GM11168 (cell line): ENCODE data around the gene RBM47.
"Not testable (repeated sequence)": the region's sequence is repeated elsewhere in the genome, so short reads cannot be mapped to it uniquely, and the experiment has no call there.

Source experiments
- in situ Hi-C: fragments of 300-500 bp; cut with MboI; formaldehyde crosslinking; loops from one replicate; pipeline ENCODE4 v1.12.0; 2022; ENCODE audit warnings: low sequenced_read_pairs; ENCODE audit not compliant: unreplicated experiment

The RBM47 gene

DNA sequence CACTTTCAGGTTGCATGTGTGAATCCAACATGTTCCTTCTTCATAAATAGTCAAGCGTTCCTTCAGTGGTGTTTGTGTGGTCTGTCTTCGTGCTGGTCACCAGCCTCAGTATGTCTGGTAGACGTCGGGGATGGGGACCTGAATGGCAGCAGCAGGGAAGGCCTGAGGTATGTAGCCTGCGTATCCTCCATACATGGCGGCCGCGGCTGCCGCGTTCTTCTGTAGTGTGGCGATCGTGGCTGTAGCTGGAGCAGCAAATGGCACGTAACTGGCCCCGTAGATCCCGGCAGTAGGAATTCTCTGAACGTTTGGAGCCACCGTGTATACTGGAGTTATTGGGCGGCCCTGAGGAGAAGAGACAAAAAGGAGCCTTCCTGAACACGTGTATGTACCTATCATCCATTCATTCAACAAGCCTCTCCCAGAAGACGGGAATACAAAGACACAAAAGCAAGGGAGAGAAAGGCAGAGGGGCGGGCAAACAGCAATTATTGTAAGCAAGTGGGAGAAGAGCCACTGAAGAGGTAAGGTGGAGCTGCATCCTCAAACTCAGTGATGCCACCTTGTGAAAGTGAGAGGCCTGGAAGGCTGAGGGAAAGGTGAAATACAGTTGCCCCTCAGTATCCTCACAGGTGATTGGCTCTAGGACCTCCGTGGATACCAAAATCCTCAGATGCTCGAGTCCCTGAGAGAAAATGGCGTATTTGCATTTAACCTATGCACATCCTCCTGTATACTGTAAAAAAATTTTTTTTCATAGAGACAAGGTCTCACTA, 203.7 kb downstream of the RBM47 start:
- in situ Hi-C loops = no loop called here

DNA sequence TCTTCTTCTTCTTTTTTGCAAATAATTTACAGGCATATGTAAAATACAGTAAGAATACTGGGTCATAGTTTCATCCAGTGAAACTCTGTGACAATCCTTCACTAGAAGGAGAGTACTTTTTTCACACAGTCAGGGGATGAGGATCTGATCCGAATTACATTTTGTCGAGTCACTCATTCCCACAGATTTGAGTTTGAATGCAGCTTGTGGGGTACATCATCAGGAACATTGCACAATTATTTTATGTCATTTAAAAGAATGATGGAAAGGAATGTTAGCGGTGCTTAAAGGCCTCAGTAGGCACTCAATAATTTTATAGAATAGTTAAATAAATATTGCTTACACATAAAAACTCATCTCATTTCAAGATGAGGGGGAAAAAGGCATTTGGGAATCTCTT, 205.9 kb downstream of the RBM47 start:
- in situ Hi-C loops = no loop called here

DNA sequence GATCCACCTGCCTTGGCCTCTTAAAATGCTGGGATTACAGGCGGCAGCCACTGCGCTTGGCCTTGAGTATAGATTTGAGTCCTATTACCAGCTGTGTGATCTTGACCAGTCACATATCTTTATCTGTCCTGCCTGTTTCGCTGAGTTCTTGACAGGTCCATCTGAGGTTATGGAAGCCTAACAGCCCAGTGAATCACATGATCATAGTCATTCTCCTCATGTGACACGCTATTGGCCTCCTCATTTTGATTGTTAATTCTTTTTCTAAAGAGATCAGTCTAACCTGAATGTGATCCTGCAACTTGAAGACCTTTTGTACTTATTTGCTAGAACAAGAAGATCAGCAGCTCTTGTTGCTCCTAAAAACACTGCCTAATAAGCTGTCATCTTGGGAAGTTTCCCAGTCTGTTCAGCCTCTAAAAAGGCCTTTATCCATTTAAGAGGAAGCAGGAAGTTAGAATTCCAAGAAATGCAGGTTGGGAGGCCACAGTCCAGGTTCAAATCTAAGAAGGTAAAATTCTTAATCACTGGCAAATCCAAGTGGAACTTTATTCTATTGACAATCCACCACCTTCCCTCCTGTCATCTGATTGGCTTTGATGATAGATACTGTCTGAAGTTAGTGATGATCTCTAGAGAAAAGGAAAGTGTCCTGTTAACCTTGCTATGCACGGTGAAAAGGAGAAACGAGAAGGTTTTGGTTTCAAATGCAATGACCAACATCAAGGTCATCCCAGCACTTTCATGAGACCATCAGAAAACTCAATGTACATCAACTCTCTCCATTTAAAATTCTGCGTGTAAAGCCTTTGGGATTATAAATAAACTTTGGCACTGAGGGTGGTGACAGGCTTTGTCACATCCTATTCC, 207.6 kb downstream of the RBM47 start:
- in situ Hi-C loops = no loop called here

DNA sequence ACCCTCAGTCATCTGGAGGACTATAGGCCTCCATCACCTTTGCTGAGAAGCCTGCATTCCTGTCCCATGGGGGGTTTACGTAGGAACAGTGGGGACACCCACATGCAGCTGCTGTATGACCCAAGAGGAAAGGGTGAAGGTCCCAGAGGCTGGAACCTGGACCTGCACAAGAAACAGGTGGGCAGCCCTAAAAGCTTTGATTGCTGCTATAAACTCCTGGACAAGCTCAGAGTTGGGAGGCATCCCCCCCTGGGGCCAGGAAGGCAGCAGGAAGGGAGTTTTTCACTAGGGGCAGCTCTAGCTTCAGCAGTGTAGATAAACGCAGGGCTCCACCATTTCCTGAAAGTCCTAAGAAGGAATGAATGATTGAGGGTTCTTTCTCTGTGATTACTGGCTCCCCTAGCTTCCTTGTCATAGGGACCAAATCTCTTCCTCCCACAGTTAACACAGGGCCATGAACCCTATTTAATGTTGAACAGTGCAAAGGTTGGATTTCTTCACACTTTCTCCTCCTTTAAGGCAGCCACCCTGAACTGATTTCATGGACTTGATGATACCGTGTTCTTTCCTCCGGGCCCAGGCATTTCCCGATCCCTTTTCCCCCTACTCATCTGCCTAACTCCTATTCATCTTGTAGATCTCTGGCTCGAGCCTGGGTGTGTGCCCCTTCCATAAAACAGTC, 210.3 kb downstream of the RBM47 start:
- in situ Hi-C loops = no loop called here

DNA sequence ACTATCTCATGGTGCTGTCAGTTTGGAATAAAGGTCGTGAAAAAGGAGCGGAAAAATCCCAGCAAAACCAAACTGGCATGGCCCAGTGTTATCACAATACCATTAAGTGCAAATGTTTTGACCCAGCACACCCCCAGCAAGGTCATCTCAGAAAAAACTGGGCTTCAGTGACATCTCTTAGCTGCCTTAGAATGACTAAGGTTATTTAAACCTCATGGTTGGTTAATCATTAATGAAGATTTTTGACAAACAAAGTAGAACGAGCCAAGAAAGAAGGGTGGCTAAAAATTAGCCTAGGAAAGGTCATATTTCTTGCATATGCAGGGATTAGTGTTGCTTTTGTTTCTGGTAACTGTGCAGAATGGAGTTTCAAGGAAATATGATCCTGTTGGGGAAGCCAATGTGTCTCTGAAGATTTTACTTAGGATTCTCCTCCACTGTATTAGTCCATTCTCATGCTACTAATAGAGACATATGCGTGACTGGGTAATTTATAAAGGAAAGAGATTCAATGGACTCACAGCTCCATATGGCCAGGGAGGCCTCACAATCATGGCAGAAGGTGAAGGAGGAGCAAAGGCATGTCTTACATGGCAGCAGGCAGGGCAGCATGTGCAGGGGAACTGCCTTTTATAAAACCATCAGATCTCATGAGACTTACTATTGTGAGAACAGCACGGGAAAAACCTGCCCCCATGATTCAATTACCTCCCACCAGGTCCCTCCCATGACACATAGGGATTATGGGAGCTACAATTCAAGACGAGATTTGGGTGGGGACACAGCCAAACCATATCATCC, 211.0 kb downstream of the RBM47 start:
- in situ Hi-C loops = no loop called here

DNA sequence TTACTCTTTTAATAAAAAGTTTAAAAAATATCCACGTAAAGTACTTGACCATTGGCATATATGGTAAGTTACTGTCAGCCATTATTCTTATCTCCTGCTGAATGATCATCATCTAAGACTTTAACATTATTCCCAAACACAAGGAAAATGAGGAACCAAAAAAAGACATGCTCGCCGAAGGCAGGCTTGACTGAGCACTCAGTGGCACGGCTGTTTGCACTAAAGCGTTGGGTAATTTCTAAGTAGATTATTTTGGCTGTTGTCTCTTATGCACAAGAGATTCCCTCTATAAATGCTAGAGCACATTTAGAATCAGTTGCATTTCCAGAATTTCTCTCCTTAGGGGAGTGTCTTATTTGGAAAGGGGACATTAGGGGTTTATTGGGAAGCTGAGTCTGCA, 211.7 kb downstream of the RBM47 start:
- in situ Hi-C loops = no loop called here

DNA sequence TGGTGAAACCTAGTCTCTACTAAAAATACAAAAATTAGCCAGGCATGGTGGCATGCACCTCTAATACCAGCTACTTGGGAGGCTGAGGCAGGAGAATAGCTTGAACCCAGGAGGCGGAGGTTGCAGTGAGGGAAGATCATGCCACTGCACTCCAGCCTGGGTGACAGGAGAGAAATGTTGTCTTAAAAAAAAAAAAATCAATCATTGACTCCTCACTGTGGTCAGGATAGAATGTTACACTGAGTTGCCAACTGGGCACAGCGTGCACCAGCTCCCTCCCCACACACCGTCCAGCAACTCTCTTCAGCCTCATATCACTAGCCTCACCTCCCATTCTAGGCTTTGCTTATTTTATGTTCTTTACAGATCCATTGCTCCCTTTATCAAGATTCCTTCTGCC, 215.0 kb downstream of the RBM47 start:
- in situ Hi-C loops = no loop called here

DNA sequence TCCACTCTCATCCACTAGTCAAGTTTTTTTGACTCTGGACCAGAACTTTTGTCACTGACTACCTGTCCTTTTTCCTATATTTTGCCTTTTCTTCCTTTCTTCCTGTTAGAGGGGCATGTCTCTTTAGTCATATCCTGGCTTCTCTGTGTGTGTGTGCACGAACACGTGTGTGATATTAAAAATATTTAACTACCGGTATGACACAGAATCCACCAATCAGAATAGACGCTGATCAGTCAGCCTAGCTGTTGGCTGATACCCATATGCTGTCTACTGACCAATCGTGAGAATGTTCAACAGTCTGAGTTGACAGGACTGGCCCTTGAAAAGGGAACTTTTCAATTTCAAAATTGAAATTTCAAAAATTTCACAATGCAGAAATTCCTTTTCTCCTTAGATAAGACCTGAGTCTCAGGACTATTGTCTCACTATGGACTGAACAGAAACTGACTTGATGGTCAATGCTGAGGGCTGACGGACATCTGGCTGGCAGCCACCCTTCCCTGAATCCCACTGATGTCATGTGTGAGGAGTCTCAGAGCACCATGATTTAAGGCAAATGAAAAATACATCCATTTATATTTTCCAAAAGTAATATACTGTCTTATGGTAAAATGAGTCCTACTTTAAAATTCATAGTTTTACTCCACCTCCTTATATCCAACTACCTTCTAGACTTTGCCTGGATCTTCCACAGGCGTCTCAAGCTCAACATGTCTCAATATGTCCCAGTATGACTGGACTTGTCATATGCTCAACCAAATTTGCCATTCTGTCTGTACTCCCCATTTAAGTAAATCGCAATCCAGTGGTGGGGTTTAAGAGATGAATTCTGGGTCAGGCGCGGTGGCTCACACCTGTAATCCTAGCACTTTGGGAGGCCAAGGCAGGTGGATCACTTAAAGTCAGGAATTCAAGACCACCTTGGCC, 216.5 kb downstream of the RBM47 start:
- in situ Hi-C loops = no loop called here

DNA sequence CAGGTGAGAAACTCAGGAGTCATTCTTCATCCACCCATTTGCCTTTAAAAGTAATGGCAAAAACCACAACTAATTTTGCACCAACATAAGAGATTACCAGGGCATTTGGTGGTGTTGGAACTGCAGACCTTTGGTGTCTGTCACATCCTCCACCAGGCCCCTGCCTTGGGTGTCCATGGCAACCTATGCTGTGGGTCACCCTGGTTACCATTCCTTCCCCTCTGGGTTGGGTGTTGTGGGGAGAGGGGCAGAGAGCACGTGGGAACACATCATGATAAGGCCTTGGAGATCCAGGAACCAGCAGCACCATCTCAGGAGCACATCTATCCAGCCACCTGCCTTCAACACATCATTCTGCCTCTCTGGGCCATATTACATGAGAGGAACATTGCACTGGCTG, 217.3 kb downstream of the RBM47 start:
- in situ Hi-C loops = no loop called here

DNA sequence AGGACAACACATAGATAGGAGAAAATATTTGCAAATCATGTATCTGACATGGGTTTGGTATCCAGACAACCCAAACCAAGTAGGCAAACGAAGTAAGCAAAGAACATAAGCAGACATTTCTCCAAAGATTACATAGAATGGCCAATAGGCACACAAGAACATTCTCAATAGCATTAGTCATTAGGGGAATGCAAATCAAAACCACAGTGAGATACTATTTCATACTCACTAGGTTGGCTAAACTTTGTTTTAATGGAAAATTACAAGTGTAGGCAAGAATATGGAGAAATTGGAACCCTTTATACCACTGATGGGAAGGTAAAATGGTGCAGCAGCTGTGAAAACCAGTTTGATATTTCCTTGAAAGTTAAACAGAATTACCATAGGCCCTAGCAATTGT, 219.8 kb downstream of the RBM47 start:
- in situ Hi-C loops = no loop called here

DNA sequence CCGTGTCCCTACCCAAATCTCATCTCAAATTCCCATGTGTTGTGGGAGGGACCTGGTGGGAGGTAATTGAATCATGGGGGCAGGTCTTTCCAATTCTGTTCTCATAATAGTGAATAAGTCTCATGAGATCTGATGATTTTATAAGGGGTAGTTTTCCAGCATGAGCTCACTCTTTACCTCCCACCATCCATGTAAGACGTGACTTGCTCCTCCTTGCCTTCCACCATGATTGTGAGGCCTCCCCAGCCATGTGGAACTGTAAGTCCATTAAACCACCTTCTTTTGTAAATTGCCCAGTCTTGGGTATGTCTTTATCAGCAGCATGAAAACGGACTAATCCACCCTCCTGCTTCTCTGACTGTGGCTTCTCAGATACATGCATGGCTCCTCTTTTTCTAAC, 222.2 kb downstream of the RBM47 start:
- in situ Hi-C loops = not testable (repeated sequence)

DNA sequence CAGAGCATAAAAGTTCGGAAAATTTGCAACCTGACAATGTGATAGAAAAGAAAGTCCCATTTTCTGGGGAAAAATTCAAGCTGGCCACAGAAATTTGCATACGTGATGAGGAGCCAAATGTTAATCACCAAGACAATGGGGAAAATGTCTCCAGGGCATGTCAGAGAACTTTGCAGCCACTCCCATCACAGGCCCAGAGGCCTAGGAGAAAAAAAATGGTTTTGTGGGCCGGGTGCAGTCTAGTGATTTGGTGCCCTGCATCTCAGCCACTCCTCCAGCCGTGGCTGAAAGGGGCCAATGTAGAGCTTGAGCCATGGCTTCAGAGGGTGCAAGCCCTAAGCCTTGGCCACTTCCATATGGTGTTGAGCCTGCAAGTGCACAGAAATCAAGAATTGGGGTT, 223.3 kb downstream of the RBM47 start:
- in situ Hi-C loops = no loop called here

DNA sequence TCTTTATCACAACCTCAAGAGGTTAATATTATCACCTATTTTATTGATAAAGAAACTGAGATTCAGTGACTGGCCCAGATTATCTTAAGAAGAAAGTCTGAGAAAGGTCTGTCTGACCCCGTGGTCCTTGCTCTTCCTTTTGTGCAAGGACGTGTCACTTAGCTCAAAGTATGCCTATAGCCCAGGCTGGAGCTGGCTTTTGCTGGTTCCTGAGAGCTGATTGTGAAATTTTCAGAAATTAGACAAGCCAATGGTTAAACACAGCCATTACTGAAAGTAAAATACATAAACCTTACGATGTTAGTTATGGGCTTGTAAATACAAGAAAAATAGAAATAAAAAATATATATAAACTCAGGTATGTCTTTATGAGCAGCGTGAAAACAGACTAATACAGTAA, 224.5 kb downstream of the RBM47 start:
- in situ Hi-C loops = no loop called here

DNA sequence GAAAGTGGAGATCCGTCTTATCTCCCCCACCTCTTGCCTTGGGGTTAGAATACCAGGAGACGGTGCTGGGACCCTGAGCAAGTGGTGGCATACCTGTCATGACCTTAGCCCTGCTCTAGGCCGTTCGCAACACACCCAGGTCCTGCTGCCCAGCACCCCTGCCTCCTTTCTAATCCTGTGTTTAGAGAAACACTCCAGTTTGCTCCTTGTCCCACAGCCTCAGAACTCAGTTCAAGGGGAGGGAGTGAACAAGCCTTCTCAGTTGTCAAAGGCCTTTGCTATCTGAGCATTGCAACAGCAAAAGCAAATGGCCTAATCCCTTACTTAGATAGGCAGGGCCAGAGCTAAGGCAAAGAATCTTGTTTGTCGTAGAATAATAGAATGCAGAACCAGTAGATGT, 226.6 kb downstream of the RBM47 start:
- in situ Hi-C loops = no loop called here

DNA sequence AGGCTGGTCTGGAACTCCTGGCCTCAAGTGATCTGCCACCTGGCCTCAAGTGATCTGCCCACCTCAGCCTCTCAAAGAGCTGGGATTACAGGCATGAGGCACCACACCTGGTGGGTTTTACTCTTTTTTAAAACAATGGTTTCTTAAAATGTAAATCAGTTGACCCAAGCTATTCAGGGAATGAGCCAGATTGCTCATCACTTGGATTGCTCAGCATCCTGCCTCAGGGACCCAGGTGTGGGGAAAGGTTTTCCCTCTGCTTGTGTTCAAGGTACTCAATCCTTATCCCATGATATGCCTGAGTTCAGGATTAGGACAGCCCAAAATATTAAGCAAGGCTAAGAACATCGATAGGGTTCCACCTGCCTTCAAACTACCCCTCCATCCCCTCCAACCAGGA, 227.1 kb downstream of the RBM47 start:
- in situ Hi-C loops = no loop called here

DNA sequence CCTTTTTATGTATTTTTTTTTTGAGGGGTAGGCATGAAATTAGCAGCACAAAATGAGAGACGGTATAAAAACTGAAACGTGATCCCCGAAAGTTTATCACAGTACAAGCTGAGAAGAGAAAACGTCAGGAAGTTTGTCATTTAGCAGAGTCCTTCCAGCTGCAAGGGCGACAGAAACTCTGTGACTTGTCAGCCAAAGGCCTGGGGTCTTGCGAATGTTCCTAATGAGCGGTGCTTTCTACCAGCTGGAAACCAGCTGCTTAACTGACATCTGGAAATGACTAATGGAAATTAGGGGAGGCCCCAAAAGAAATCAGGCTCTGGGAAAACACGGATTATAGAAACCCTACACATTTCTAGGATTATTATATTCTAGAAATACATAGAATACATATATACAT, 228.0 kb downstream of the RBM47 start:
- in situ Hi-C loops = no loop called here

DNA sequence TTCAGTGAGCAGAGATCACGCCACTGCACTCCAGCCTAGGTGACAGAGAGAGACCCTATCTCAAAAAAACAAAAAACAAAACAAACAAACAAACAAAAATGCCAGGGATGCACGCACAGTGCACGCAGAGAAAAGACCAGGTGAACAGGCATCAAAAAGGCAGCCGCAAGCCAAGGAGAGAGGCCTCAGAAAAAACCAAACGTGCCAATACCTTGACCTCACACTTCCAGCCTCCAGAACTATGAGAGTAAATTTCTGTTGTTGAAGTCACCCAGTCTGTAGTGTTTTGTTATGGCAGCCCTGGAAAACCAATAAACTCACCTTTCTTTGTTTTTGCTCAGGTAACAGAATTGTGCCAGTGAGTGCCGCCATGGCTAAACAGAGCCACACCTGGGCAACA, 228.6 kb downstream of the RBM47 start:
- in situ Hi-C loops = no loop called here

DNA sequence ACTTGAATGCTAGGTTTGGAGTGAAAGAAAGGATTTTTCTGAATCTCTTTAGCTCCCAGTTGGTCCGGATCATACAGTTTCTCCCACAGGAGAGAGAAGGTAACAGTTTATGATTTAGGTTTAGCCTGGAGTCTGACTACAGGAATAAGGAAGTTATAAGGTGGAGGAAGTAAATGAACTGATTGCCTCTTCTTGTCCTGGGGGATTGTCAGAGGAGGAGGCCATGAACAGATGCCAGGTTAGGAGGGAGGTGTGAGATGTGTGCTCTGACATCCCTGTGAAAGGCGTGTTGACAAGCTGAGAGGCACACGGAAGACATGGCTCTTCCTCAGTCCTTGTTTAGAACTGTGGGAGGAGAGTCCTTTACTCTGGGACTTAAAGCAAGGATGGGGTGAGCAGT, 230.1 kb downstream of the RBM47 start:
- in situ Hi-C loops = no loop called here
